B cell (primary cell): Measurements from ENCODE around the gene KIAA1328. TPM values are rescaled to one million over a fixed set of nuclear protein-coding genes. Genes with fewer than 3 reads are reported as not detected.

Source experiments
- ATAC-seq: fragments of 200-7000 bp; cut with Tn5 transposase; one replicate; pipeline ENCODE4 v1.10.0; 2021; ENCODE audit warnings: low read depth, mild to moderate bottlenecking, moderate number of reproducible peaks, moderate library complexity
- CTCF ChIA-PET: fragments of 350-600 bp; sonication (Branson Sonifier 250); formaldehyde crosslinking; loops from one replicate; lab custom pipeline; 2021; ENCODE audit warnings: antibody characterized with exemption, inconsistent platforms; lab: Charles Lee
- POLR2A ChIA-PET: fragments of 350-600 bp; sonication (Branson Sonifier 250); formaldehyde crosslinking; loops from one replicate; lab custom pipeline; 2021; ENCODE audit warnings: antibody characterized with exemption; lab: Charles Lee
- DNase-seq: peaks from one replicate; pipeline ENCODE4 v3.0.0; 2013
- H2AFZ ChIP-seq: 2 replicates; pipeline ENCODE4 v1.6.1; 2012; ENCODE audit warnings: mild to moderate bottlenecking, low read depth, low read length; ENCODE audit not compliant: insufficient read depth, poor library complexity, severe bottlenecking
- H3K27ac ChIP-seq, 2 donors: 1 replicate in 1 of 2; 2 replicates in 1 of 2; pipeline ENCODE4 v1.5.1; 2012 to 2013; ENCODE audit warnings: low read length in 2 of 2, mild to moderate bottlenecking in 2 of 2, moderate library complexity in 1 of 2
- H3K27me3 ChIP-seq, 4 experiments: fragments of 200-600 bp in 1 of 4; sonication (generic) in 1 of 4; replicated peaks in 1 of 4; 1 replicate in 2 of 4; 2 replicates in 2 of 4; pipeline versions ENCODE4 v1.6.1 to v1.7.0; 2013 to 2016; ENCODE audit warnings: low read length in 3 of 4, mild to moderate bottlenecking in 2 of 4, mixed read lengths in 1 of 4, moderate library complexity in 1 of 4; ENCODE audit not compliant: insufficient read depth in 4 of 4, control insufficient read depth in 3 of 4; ENCODE audit errors: control extremely low read depth in 1 of 4
- H3K36me3 ChIP-seq, 2 experiments: replicated peaks in 1 of 2; 1 replicate in 1 of 2; 2 replicates in 1 of 2; pipeline versions ENCODE4 v1.6.1 to v1.7.1; 2013; ENCODE audit warnings: low read length in 1 of 2; ENCODE audit not compliant: insufficient read depth in 2 of 2, control insufficient read depth in 1 of 2; ENCODE audit errors: control extremely low read depth in 1 of 2, extremely low read depth in 1 of 2
- H3K4me1 ChIP-seq, 2 donors: fragments of 200-600 bp in 1 of 2; sonication (generic) in 1 of 2; 1 replicate in 1 of 2; 2 replicates in 1 of 2; pipeline versions ENCODE4 v1.5.1 to v1.6.1; 2013 to 2017; ENCODE audit warnings: low read length in 2 of 2; ENCODE audit not compliant: control insufficient read depth in 2 of 2, insufficient read depth in 2 of 2
- H3K4me2 ChIP-seq: replicated peaks from 2 replicates; pipeline ENCODE3; 2012; ENCODE audit warnings: mild to moderate bottlenecking, low read depth, low read length; ENCODE audit not compliant: poor library complexity, severe bottlenecking
- H3K4me3 ChIP-seq, 5 experiments: fragments of 200-600 bp in 1 of 5; sonication (generic) in 1 of 5; 1 replicate in 3 of 5; 2 replicates in 2 of 5; pipeline versions ENCODE4 v1.5.1 to v1.7.0; 2011 to 2016; ENCODE audit warnings: low read length in 4 of 5, mild to moderate bottlenecking in 4 of 5, low read depth in 2 of 5, control low read depth in 1 of 5, moderate library complexity in 1 of 5; ENCODE audit not compliant: insufficient read depth in 1 of 5; ENCODE audit errors: control extremely low read depth in 1 of 5, extremely low read depth in 1 of 5
- H3K79me2 ChIP-seq: fragments of 200-600 bp; sonication (generic); one replicate; pipeline ENCODE4 v1.6.0; 2016; ENCODE audit warnings: low read length; ENCODE audit not compliant: control insufficient read depth, insufficient read depth
- H3K9ac ChIP-seq: fragments of 200-600 bp; sonication (generic); 2 replicates; pipeline ENCODE4 v1.6.1; 2017; ENCODE audit warnings: mild to moderate bottlenecking, low read length, moderate library complexity
- H3K9me3 ChIP-seq, 3 donors: one replicate each; pipeline versions ENCODE4 v1.6.1 to v1.7.1; 2013; ENCODE audit warnings: low read length in 2 of 3; ENCODE audit not compliant: control insufficient read depth in 2 of 3, insufficient read depth in 1 of 3; ENCODE audit errors: control extremely low read depth in 1 of 3
- H4K20me1 ChIP-seq: 2 replicates; pipeline ENCODE4 v1.6.0; 2012; ENCODE audit warnings: mild to moderate bottlenecking, low read length; ENCODE audit not compliant: insufficient read depth, control insufficient read depth, poor library complexity, severe bottlenecking
- H3K27ac Mint-ChIP-seq: one replicate; pipeline ENCODE4 v1.8.0; 2021; ENCODE audit warnings: mixed read lengths
- H3K27me3 Mint-ChIP-seq: one replicate; pipeline ENCODE4 v1.8.0; 2021; ENCODE audit warnings: mixed read lengths
- H3K4me1 Mint-ChIP-seq: one replicate; pipeline ENCODE4 v1.8.0; 2021; ENCODE audit warnings: mixed read lengths
- H3K4me3 Mint-ChIP-seq: one replicate; pipeline ENCODE4 v1.8.0; 2021; ENCODE audit warnings: mixed read lengths
- H3K9me3 Mint-ChIP-seq: one replicate; pipeline ENCODE4 v1.8.0; 2022; ENCODE audit warnings: mixed read lengths; ENCODE audit not compliant: insufficient read depth
- CTCF ChIP-seq: fragments of 200-600 bp; IDR thresholded peaks from one replicate; pipeline ENCODE4 v1.8.0; 2022; ENCODE audit warnings: antibody characterized with exemption, mild to moderate bottlenecking
- EZH2 ChIP-seq: IDR thresholded peaks from 2 replicates; pipeline ENCODE4 v1.6.1; 2012; ENCODE audit warnings: borderline replicate concordance, low read depth, mild to moderate bottlenecking, moderate library complexity, low read length; ENCODE audit not compliant: insufficient read depth, poor library complexity, severe bottlenecking
- WGBS: methylation state at CpG from one replicate; pipeline ENCODE4 v1.1.5; 2013; ENCODE audit warnings: missing lambda C conversion rate; ENCODE audit not compliant: insufficient coverage; 5-methylcytosine and 5-hydroxymethylcytosine counted together
- intact Hi-C: fragments of 100-400 bp; cut with micrococcal nuclease; formaldehyde crosslinking; loops from one replicate; pipeline ENCODE4 v1.10.0; 2022
- polyA plus RNA-seq: library from polyadenylated mRNA; depleted of rRNA; stranded (reverse); fragments of >200 nt; gene quantifications from 2 replicates; pipeline ENCODE4 v1.2.3, GENCODE V29; 2012
- total RNA-seq, 2 donors: library from RNA; stranded (reverse); fragments of 120-200 nt in 1 of 2; gene quantifications; 1 replicate in 1 of 2; 2 replicates in 1 of 2; pipeline versions ENCODE4 v1.2.3 to v1.2.4, GENCODE V29; 2013 to 2022

Gene KIAA1328
- total and polyA plus RNA-seq, 2 donors (not counting 1 experiment from before 2014, with no cell fraction given) = 9.1 to 22.1 TPM

GRCh38 chr18:36950282-36950681, 121.4 kb downstream of the KIAA1328 start:
- Mint-ChIP-seq H3K9me3 (no peaks in the 10 kb centered on the region), H3K27me3 (no peaks in the 10 kb centered on the region), H3K4me3 (no peak overlapping the region), H3K4me1 (no peaks in the 10 kb centered on the region), H3K27ac (no peak overlapping the region)
- Histone ChIP-seq H3K36me3 (no peaks in the 10 kb centered on the region), H3K27me3 (no peaks in the 10 kb centered on the region), H3K9ac (no peak overlapping the region), H3K9me3 (no peaks in the 10 kb centered on the region), H3K27ac (no peak overlapping the region), H2AFZ (no peak overlapping the region), H3K4me2 (no peak overlapping the region), H4K20me1 (no peaks in the 10 kb centered on the region), H3K79me2 (no peaks in the 10 kb centered on the region), H3K4me1 (no peaks in the 10 kb centered on the region), H3K4me3 (no peak overlapping the region)
- no peak for DNase-seq
- intact Hi-C loops = no loop called here
- TF ChIP-seq CTCF = no peak
- no peak for TF ChIP-seq EZH2
- no peak for ATAC-seq
- 50% methylated on average over 2 of the region's 4 CpGs for WGBS
- POLR2A ChIA-PET = no interaction called here
- CTCF ChIA-PET = no interaction called here

GRCh38 chr18:36950960-36951359, 122.0 kb downstream of the KIAA1328 start:
- H3K4me1 ChIP-seq = no peaks in the 10 kb centered on the region
- H3K79me2 ChIP-seq = no peaks in the 10 kb centered on the region
- H3K4me1 Mint-ChIP-seq = no peaks in the 10 kb centered on the region

More at GRCh38 chr18:36950960-36951359, 122.0 kb downstream of the KIAA1328 start:
- no peaks in the 10 kb centered on the region for H3K36me3 ChIP-seq
- no peak for ATAC-seq
- H4K20me1 ChIP-seq = no peaks in the 10 kb centered on the region
- TF ChIP-seq EZH2 (no peak), CTCF (no peak)
- Mint-ChIP-seq H3K4me3 (no peak overlapping the region), H3K27ac (no peak overlapping the region), H3K27me3 (no peaks in the 10 kb centered on the region), H3K9me3 (no peaks in the 10 kb centered on the region)
- H2AFZ ChIP-seq = no peak overlapping the region
- H3K4me2 ChIP-seq = no peak overlapping the region
- H3K9ac ChIP-seq = no peak overlapping the region
- intact Hi-C loops = no loop called here
- ChIA-PET POLR2A (no interaction called here), CTCF (no interaction called here)
- DNase-seq = no peak
- 80% methylated on average over 1 of the region's 2 CpGs for WGBS
- no peaks in the 10 kb centered on the region for H3K27me3 ChIP-seq
- no peak overlapping the region for H3K27ac ChIP-seq
- no peak overlapping the region for H3K4me3 ChIP-seq
- H3K9me3 ChIP-seq = no peaks in the 10 kb centered on the region
